ENCODE results near the gene EIF4A2. TPM values are rescaled to one million over a fixed set of nuclear protein-coding genes. Genes with fewer than 3 reads are reported as not detected.

EIF4A2 gene
- 422 TPM for total RNA-seq
- long read RNA-seq, transcript EIF4A2-205 (11 exons, 1,889 nt): minor isoform, 56 of 287 reads
- long read RNA-seq, transcript EIF4A2-201 (11 exons, 1,919 nt): major isoform, 218 of 287 reads
- long read RNA-seq, partial matches to known transcripts: 6 of 287 reads
- long read RNA-seq, other reads (novel, unspliced or antisense): 7 of 287 reads

DNA sequence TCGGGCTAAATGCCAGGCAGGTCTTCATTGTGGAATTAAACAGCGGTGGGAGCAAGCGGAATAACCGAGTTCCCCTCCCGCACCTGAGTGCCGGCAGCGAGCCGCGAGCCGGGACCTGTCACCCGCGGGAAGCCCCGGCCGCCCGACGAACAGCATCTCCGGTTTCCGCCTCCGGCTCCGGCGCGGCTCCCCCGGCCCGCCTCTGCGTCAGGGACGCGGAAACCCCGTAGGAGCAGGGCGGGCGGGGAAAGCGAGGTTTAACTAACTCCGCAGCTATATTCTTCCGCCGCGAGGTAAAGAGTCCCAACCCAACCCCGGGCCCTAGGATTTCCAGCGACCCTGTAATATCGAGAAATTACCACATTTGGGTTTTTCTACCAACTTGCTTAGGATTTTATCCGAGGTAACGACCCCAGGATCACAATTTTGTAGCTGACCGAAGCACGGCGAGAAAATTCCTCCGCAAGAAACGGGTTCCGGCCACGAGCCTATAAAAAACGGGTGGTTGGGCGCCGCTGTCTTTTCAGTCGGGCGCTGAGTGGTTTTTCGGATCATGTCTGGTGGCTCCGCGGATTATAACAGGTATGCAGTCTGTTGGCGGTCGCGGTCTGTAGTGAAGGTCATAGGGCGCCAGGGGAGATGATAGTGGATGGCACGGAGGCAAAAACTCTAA lies at the start of gene EIF4A2:
TSS of gene EIF4A2 (plus strand) at position 520 of the 673 bp plus-strand sequence. CDS start at position 554, 34 bp downstream.
- ATAC-seq (peak; percentile 87), DNase-seq (ENCODE audit: missing footprints) (peak; percentile 94)
- intact Hi-C loops (cut with DNase I): loop anchor here (1.0 to 5.0 kb wide), 3 partner anchors 23 to 846 kb away; partner anchors contain the start of genes RFC4, ST6GAL1 and TRA2B

DNA sequence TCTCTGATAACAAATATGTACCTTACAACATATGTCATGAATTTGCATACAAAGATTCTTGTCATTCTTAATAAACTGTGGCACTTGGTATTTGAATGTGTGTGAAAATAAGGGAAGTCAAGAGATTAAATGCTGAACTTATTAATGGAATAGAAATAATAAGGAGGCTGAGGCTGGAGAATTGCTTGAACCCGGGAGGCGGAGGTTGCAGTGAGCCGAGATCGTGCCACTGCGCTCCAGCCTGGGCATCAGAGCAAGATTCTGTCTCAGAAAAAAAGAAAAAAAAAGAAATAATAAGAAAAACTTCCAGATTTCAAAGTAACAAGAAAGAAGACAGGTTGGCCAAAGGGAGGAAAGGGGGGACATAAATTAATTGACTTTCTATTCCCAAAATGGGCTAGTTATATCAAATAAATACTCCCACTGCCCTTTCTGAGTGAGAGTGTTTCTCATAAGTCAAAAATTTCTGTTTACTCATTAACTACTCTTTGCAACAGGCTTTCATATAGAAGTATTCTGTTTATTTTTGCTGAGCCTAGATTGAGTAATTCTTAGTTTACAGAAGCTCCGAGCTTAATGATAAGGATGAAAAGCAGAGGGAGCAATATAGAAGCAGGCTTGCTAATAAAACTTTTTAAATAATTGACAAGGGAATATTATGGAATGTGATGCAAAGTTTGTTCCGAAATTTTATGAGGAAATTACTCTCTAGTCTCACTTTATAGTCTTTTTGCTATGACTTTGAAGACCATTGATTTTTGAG lies 40.6 kb upstream of the EIF4A2 start:
- ATAC-seq (no peak), DNase-seq (ENCODE audit: missing footprints) (no peak)
- intact Hi-C loops (cut with DNase I): no loop called here

DNA sequence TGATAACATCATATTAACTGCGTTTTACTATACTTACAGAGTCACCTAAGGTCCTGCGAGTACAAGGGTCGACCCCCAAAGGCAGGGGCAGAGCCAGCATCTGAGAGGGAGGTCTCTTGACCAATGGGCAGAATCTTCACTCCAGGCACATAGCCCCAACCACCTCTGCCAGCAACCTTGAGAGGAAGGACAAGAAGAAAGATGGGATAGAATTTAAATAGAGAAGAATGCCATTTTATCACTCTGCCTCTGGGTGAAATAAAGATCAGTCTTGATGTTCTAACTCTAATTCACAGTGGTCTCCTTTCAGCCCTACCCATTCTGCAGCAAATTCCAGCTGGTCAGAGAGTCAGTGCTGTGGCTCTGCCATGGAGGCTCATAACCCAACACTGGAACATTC lies 39.7 kb upstream of the EIF4A2 start:
- ATAC-seq (no peak), DNase-seq (ENCODE audit: missing footprints) (no peak)
- intact Hi-C loops (cut with DNase I): no loop called here

DNA sequence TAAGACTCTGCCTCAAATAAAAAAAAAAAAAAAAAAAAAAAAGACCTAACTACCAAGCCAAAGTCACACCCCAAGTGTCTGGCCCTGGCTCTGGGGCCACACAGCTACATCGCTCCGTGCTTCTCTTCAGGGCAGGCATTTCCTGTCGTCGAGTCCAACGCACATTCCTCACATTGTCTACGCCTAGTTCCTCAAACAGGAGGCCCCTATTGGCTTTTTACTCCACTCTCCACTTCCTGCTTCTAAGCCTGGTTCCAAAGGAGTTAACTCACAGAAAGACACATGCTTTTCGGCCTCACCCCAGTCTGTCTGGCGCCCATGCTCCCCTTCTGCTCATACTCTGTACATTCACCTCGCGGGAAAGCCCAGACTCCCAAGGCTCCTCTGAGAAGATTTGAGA lies 37.4 kb upstream of the EIF4A2 start:
- peak; percentile 72 for ATAC-seq
- no peak for DNase-seq (ENCODE audit: missing footprints)
- intact Hi-C loops (cut with DNase I): no loop called here

DNA sequence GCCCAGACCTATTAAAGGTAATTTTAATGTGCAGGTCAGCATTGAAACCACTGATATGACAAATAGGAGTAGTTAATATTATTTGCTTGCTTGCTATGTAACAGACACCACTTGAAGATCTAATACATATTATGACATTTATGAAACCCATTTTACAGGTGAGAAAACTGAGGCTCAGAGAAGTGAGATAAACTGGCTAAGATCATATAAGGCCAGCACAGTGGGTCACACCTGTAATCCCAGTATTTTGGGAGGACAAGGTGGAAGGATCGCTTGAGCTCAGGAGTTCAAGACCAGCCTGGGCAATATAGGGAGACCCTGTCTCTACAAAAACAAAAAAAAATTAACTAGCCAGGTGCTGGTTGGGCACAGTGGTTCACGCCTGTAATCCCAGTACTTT lies 33.1 kb upstream of the EIF4A2 start:
- ATAC-seq: no peak
- DNase-seq (ENCODE audit: missing footprints): no peak
- intact Hi-C loops (cut with DNase I): no loop called here

DNA sequence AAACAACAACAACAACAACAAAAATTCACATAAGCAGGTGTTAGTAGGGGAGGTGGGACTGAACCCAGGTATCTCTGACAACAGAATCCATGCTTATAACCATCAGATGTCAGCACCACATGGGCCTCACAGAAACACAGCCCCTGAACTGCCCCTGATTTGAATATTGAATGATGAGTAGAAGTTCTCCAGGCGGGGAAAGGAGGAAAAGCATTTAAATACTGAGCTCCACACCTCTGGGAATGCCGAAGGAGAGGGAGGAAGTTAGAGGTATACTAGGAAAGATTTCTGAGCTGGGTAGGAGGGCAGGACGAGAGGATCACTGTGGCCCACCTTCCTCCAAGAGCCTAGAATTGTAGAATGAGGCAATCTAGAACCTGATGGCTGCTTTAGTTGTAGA lies 31.9 kb upstream of the EIF4A2 start:
- intact Hi-C loops (cut with DNase I): no loop called here
- no peak for DNase-seq (ENCODE audit: missing footprints)
- ATAC-seq: no peak

DNA sequence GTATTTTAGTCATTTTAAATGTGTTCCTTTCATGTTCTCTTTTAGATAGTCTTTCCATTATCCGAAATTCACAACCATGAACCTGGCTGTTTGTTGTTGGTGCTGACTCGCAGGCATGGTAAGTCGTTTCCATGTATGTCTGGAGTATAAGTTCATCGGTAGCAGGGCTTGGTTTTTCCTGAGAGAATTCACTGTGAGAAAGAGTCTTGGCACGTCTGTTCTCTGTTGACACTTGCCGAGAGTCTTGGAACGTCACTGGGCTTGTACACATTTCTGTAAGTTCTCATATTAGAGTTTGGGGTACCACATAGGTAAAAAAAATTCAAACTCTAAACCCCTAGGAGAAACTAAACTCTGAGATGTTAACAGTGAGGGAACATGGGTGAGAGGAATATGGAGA lies 29.4 kb upstream of the EIF4A2 start:
- ATAC-seq (no peak), DNase-seq (ENCODE audit: missing footprints) (no peak)
- intact Hi-C loops (cut with DNase I): no loop called here

DNA sequence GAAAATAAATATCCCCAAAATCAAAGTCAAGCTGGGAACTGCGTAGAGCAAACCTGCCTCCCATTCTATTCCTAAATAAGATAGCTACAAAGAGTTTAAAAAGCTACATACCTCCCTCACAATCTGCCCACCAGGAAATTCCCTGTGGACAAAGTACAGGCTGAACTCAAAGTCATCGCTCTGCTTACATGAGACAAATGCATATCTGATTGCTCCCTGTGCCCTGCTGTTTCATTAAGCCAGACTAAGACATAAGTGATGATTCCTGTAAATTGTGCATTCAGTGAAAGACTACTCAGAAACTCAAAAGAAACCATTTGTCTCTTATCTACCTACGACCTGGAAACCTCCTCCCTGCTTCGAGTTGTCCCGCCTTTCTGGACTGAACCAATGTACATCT lies 28.5 kb upstream of the EIF4A2 start:
- no peak for DNase-seq (ENCODE audit: missing footprints)
- intact Hi-C loops (cut with DNase I): no loop called here
- no peak for ATAC-seq

DNA sequence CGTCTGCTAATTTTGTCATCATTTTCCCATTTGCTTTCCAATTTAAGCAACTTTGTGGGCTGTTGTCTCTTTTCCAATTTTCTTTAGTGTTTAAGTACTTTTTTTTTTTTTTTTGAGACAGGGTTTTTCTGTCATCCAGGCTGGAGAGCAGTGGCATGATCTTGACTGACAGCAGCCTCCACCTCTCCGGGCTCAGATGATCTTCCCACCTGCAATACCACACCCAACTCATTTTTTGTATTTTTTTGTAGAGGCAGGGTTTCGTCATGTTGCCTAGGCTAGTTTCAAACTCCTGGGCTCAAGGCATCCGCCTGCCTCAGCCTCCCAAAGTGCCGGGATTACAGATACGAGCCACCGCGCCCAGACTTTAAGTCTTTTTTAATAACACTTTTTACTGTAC lies 26.2 kb upstream of the EIF4A2 start:
- DNase-seq (ENCODE audit: missing footprints) (no peak), ATAC-seq (no peak)
- intact Hi-C loops (cut with DNase I): no loop called here

DNA sequence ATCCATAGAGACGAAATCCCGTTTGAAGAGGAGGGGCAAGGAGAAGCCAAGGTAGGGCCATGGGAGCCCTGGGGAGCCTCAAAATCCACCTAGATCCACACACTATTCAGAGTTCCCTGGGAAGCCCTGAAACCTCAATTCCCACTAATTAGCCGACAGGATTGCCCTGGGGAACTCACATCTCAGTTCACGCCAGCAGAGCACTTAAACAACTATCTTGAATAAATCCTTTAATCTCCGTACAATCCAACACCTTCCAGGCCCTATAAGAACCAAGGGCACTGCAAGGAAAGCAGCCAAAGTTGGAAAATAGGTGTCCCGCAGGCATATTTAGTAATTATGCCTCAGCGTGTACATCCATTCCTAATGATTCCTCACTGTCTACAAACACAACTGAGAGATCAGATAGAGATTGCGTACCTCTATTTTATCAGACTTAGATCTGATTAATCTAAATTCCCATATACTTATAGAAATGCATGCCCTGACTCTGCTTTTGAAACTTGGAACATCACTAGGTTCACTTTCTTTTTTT lies 25.6 kb upstream of the EIF4A2 start:
- DNase-seq (ENCODE audit: missing footprints) (no peak), ATAC-seq (no peak)
- intact Hi-C loops (cut with DNase I): no loop called here

DNA sequence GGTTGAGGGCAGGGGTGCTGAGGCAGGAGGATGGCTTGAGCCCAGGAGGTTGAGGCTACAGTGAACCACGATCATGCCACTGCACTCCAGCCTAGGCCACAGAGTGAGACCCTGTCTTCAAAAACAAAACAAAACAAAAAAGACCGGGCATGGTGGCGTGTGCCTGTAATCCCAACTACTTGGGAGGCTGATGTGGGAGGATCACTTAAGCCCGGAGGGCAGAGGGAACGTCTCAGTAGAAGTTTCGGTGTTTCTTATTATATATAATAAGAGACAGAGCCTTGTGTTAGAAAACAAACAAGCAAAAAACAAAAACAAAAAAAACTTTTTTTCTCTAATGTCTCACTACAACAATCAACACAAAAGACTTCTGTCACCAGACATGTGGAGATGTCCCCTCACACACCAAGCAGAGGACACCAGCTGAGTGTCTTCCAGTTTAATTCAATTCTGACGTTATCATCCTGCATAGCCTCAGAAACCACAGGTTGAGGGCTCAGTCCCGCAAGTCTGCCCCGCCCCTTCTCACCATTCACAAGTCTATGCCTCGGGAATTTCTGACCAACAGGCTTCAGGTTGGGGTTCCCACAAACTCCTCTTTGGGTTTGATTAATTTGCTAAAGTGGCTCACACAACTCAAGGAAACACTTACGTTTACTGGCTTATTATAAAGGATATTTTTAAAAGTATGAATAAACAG lies 24.0 kb upstream of the EIF4A2 start:
- no peak for DNase-seq (ENCODE audit: missing footprints)
- no peak for ATAC-seq
- intact Hi-C loops (cut with DNase I): no loop called here

DNA sequence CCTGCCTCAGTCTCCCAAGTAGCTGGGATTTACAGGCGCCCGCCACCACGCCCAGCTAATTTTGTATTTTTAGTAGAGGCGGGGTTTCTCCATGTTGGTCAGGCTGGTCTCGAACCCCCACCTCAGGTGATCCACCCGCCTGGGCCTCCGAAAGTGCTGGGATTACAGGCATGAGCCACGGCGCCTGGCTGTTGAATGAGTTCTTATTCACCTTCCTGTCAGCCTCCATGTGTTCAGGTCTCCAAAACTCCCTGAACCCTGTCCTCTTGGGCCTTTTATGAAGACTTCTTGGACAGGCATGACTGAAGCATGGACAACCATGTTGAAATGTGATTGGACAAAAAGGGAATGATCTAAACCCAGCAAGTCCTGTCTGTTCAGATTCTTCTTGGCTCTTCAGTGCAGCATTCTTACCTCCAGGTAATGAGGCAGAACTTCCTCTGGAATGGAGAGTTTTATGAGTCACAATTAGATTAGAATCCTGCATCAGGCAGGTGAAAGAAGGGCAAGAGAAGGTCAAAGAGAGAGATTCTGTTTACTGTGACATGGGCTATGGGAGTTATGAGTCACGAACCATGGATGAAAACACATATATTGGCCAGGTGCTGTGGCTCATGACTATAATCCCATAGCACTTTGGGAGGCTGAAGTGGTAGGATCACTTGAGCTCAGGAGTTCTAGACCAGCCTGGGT lies 23.1 kb upstream of the EIF4A2 start:
- intact Hi-C loops (cut with DNase I): no loop called here
- no peak for ATAC-seq
- DNase-seq (ENCODE audit: missing footprints): no peak

DNA sequence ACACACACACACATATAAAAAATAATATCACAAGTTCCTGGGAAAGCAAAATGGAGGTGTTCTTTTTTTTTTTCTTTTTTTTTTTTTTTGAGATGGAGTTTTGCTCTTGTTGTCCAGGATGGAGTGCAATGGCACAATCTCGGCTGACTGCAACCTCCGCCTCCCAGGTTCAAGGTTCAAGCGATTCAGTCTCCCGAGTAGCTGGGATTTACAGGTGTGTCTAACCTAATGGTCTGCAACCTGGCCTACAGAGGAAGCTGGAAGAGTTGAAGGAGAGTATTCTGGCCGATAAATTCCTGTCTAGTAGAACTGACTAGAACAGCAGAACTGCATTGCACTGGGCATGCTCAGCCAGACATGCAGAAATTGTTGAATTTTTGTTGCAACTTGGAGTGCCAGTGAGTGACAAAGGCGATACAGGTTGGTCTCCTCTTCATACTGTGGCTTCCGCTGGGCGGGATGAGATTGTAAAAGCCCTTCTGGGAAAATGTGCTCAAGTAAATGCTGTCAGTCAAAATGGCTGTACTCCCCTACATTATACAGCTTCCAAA lies 22.4 kb upstream of the EIF4A2 start:
- intact Hi-C loops (cut with DNase I): no loop called here
- no peak for ATAC-seq
- DNase-seq (ENCODE audit: missing footprints): no peak

DNA sequence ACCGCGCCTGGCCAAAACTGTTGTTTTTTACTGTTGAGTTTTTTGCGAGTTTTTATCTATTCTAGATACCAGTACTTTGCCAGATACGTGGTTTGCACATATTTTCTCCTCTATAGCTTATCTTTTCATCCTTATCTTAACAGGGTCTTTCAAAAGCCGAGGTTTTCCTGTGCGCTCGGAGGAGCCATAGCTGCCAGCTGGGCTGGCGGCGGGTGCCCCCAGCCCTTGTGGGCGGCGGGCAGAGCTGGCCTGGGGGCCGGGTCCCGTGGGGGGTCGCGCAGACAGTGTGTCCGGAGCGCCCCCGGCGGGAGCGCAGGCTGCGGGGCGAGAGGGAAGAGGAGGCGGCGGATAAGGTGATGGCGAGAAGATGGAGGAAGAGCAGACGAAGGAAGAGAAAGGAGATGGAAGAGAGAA lies 11.1 kb upstream of the EIF4A2 start:
- DNase-seq (ENCODE audit: missing footprints) (no peak), ATAC-seq (peak; percentile 26)
- intact Hi-C loops (cut with DNase I): no loop called here

DNA sequence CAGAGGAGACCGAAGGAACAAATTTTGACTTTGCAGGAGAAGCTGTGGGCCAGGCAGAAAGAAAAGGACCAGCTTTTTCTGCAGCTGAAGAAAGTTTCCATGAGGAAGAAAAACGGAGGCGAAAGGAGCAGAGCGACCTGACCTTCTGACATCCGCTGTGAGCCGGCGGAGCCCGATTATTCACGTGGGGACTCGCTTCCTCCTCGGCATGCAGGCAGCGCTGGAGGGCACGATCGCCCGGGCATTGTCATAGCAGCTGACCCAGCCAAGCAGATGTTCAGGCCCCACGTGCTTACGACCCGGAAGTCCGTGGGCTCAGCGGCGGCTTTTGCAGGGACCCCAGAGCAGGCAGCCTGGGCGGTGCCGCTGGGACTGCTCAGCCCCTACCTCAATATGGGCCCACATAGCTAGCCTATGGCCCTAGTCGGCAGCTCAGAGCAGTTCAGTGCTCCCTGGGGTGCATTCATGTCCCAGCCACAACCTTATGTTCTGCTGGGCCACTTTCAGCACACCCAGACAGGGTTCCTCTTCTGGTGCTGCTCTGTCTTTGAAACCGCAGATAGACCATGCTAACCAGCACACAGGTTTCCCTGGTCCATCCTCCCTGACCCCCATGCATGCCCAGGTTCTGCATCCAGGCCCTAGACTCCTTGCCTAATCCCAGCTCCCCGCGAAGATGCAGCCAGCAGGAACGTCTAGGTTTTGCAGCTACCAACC lies 10.5 kb upstream of the EIF4A2 start:
- peak; percentile 87 for ATAC-seq
- intact Hi-C loops (cut with DNase I): no loop called here

DNA sequence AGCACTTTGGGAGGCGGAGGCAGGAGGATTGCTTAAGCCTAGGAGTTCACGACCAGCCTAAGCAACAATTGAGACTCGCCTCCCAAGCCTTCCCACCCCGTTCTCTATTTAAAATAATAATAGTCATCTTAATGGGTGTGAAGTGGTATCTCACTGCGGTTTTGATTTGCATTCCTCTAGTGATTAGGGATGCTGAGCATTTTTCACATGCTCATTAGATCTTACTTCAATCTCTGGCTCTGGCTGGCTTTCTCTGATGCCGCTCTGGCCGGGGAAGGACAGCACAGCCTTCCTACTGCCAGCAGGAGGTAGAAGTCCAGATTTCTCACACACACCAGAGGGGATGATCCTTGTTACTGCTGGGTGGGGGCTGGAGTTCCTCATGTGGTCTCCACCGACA lies 7.4 kb upstream of the EIF4A2 start:
- no peak for ATAC-seq
- intact Hi-C loops (cut with DNase I): no loop called here

More for the DNA sequence above, 10.5 kb upstream of the EIF4A2 start:
- peak; percentile 91 for DNase-seq (ENCODE audit: missing footprints)

DNA sequence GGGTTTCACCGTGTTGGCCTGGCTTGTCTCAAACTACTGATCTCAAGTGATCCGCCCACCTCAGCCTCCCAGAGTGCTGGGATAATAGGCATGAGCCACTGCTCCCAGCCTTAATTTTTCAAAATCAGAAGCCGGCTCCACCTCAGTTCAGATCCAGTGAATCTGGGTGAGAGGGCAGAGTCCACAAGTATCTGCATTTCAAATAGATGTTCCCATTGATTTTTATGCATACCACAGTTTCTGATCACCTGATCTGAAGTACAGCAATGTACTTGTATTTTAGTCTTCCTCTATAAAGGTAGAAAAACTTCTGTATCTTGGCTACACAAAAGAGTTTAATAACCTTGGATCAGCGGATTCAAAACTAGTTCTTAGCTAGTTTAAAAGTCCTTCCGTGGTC lies 4.2 kb upstream of the EIF4A2 start:
- no peak for ATAC-seq

More for the DNA sequence above, 7.4 kb upstream of the EIF4A2 start:
- no peak for DNase-seq (ENCODE audit: missing footprints)

More for the DNA sequence above, 4.2 kb upstream of the EIF4A2 start:
- DNase-seq (ENCODE audit: missing footprints): no peak
- intact Hi-C loops (cut with DNase I): no loop called here

Data from Right ventricle myocardium inferior (tissue), 1 donor.